Uterus (tissue), 4 donors: ENCODE results near the gene CAPN11. TPM values are rescaled to one million over a fixed set of nuclear protein-coding genes. Genes with fewer than 3 reads are reported as not detected.

ENCODE experiments used
- DNase-seq, 2 donors: peaks; one replicate each; pipeline ENCODE4 v3.0.0-alpha.2; 2019 to 2020
- H3K27ac ChIP-seq, 2 donors: fragments of 200-600 bp; sonication (generic); 1 replicate in 1 of 2; 2 replicates in 1 of 2; pipeline ENCODE4 v1.5.1; 2016 to 2018
- H3K27me3 ChIP-seq, 2 donors: fragments of 200-600 bp; sonication (generic); one replicate each; pipeline ENCODE4 v1.5.1; 2018 to 2019; ENCODE audit warnings: control low read depth in 1 of 2
- H3K36me3 ChIP-seq, 2 donors: fragments of 200-600 bp; sonication (generic); one replicate each; pipeline ENCODE4 v1.5.1; 2019; ENCODE audit warnings: control low read depth in 1 of 2
- H3K4me1 ChIP-seq, 2 donors: fragments of 200-600 bp; sonication (generic); one replicate each; pipeline ENCODE4 v1.5.1; 2018 to 2019; ENCODE audit warnings: control low read depth in 1 of 2
- H3K4me3 ChIP-seq, 2 donors: fragments of 200-600 bp; sonication (generic); 1 replicate in 1 of 2; 2 replicates in 1 of 2; pipeline ENCODE4 v1.5.1; 2018 to 2019; ENCODE audit warnings: mild to moderate bottlenecking in 1 of 2
- H3K9me3 ChIP-seq, 2 donors: fragments of 200-600 bp; sonication (generic); one replicate each; pipeline ENCODE4 v1.5.1; 2019; ENCODE audit warnings: control low read depth in 1 of 2
- CTCF ChIP-seq, 4 experiments: fragments of 200-600 bp in 2 of 4; fragments of 450-650 bp in 2 of 4; sonication (generic) in 2 of 4; IDR thresholded peaks; one replicate each; pipeline ENCODE4 v1.5.1; 2016 to 2019; ENCODE audit warnings: antibody characterized with exemption in 4 of 4, mild to moderate bottlenecking in 2 of 4, moderate library complexity in 1 of 4
- POLR2A ChIP-seq, 2 donors: fragments of 450-650 bp; IDR thresholded peaks; one replicate each; pipeline ENCODE4 v1.6.1; 2016; ENCODE audit warnings: antibody characterized with exemption in 2 of 2, mild to moderate bottlenecking in 1 of 2, moderate library complexity in 1 of 2
- intact Hi-C: fragments of 100-400 bp; cut with DNase I; formaldehyde crosslinking; loops from one replicate; pipeline ENCODE4 v1.15.1; 2023; ENCODE audit warnings: low total_unique reads
- total RNA-seq, 4 donors: library from RNA; depleted of rRNA in 3 of 4; stranded (reverse); fragments of >200 nt in 3 of 4; gene quantifications; one replicate each; pipeline versions ENCODE4 v1.1.0 to v1.2.4, GENCODE V29; 2014 to 2023
- donor health status: DM: yes; HTN: yes; CAD: no.

Gene CAPN11
- total RNA-seq, 4 donors from 2014 or later = 1.5 TPM; not detected in 3

DNA sequence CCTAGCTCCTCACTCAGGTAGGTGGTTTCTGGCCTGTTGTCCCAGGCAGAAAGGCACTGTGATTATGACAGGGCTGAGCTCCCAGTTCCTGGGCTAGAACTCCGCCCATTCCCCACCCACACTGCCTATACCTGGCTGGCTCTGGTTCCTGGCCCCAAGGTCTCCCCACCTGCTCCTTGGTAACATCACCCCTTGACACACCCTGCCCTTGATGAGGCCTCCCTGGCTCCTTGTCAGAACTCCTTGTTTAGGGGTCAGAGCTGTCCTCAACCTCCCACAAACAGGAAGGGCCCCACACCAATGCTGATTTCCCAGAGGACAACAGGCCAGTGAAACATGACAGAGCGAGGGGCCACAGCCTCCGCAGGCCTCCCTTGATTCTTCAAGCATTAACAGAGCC, 42.6 kb downstream of the CAPN11 start:
- intact Hi-C loops = no loop called here
- no peak for DNase-seq
- Histone ChIP-seq H3K4me3 (no peak overlapping the region), H3K27ac (no peak overlapping the region), H3K36me3 (no peaks in the 10 kb centered on the region), H3K9me3 (no peaks in the 10 kb centered on the region), H3K27me3 (no peaks in the 10 kb centered on the region), H3K4me1 (no peaks in the 10 kb centered on the region)
- TF ChIP-seq POLR2A (IDR thresholded peaks at IDR 0.05) (no peak), CTCF (IDR thresholded peaks at IDR 0.05) (no peak)

GRCh38 chr6:44201638-44202303, 43.2 kb downstream of the CAPN11 start:
- Histone ChIP-seq H3K4me3 (no peak overlapping the region), H3K4me1 (no peaks in the 10 kb centered on the region), H3K27me3 (no peaks in the 10 kb centered on the region), H3K36me3 (no peaks in the 10 kb centered on the region), H3K9me3 (no peaks in the 10 kb centered on the region), H3K27ac (no peak overlapping the region)
- no peak for DNase-seq
- TF ChIP-seq POLR2A (IDR thresholded peaks at IDR 0.05) (no peak), CTCF (IDR thresholded peaks at IDR 0.05) (no peak)
- intact Hi-C loops = no loop called here

- intact Hi-C loops = no loop called here
- Histone ChIP-seq H3K9me3 (no peaks in the 10 kb centered on the region), H3K27me3 (no peaks in the 10 kb centered on the region), H3K4me1 (no peaks in the 10 kb centered on the region), H3K4me3 (no peak overlapping the region), H3K27ac (peak overlapping the region; percentile 7 to 52), H3K36me3 (no peaks in the 10 kb centered on the region)
- DNase-seq = no peak
- TF ChIP-seq CTCF (IDR thresholded peaks at IDR 0.05) (no peak), POLR2A (IDR thresholded peaks at IDR 0.05) (no peak)
Measured at GRCh38 chr6:44202332-44202971, 43.8 kb downstream of the CAPN11 start.

DNA sequence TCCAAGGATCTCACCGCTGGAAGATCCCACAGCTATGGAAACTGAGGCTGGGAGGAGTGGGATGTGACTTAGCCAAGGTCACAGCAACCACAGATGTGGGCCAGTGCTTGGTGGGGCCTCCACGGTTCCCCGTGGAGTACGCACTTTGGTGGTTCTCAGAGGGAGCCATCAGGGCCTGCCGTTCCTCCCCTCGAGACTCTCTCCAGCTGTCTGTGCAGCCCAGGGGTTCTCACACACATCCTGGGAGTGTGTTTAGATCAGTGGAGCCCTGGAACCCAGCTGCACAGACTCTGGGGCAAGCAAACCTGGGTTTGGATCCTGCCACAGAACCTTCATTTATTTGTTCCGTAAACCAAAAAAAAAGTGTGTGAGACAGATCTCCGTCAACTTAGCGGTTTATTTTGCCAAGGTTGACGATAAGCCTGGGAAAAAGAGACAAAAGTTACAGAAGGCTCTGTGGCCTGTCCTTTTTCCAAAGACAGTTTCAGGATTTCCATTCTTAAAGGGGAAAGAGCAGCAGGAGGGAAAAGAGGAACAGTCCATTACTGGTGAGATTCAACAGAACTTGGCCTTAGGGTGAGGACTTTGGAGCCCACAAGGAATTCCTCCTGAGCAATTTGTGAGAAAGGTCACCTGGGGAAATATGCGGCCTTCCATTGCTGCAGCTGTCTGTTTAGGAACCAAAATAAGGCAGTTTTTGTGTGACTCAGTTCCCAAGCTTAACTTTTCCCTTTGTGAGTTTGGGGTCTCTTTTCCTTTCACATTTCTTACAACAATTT, 44.5 kb downstream of the CAPN11 start:
- peak overlapping the region; percentile 7 to 52 for H3K27ac ChIP-seq
- TF ChIP-seq POLR2A (IDR thresholded peaks at IDR 0.05) (no peak), CTCF (IDR thresholded peaks at IDR 0.05) (no peak)
- intact Hi-C loops = no loop called here

DNA sequence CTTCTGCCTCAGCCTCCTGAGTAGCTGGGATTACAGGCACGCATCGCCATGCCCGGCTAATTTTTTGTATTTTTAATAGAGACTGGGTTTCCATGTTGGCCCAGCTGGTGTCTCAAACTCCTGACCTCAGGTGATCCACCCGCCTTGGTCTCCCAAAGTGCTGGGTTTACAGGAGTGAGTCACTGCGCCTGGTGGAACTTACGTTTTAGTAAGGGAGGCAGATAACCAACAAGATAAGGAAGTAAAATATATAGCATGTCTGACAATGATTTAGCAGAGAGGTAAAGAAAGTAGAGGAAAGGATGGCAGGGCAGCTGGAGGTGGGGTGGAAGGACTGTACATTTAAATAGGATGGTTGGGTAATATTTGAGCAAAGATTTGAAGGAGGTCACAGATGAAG, 45.3 kb downstream of the CAPN11 start:
- no peaks in the 10 kb centered on the region for H3K9me3 ChIP-seq
- DNase-seq = no peak
- no peak overlapping the region for H3K4me3 ChIP-seq
- intact Hi-C loops = no loop called here
- TF ChIP-seq POLR2A (IDR thresholded peaks at IDR 0.05) (no peak), CTCF (IDR thresholded peaks at IDR 0.05) (no peak)
- no peaks in the 10 kb centered on the region for H3K36me3 ChIP-seq
- no peaks in the 10 kb centered on the region for H3K4me1 ChIP-seq
- H3K27me3 ChIP-seq = no peaks in the 10 kb centered on the region
- H3K27ac ChIP-seq = no peak overlapping the region

More for the DNA sequence above, 44.5 kb downstream of the CAPN11 start:
- no peaks in the 10 kb centered on the region for H3K27me3 ChIP-seq
- no peak for DNase-seq
- no peaks in the 10 kb centered on the region for H3K4me1 ChIP-seq
- no peak overlapping the region for H3K4me3 ChIP-seq
- H3K36me3 ChIP-seq = no peaks in the 10 kb centered on the region
- no peaks in the 10 kb centered on the region for H3K9me3 ChIP-seq
